Stimulated activated CD4-positive, alpha-beta T cell treated with anti-CD3 and anti-CD28 coated beads, Interleukin-15, amount 100 ng/mL, for 1 hour (primary cell): ENCODE measurements around the gene ALCAM.
"Not testable (repeated sequence)": the region's sequence is repeated elsewhere in the genome, so short reads cannot be mapped to it uniquely, and the experiment has no call there.

Experiments used
- DNase-seq, 2 donors: peaks; one replicate each; pipeline ENCODE4 v3.0.0-alpha.2; 2020; ENCODE audit warnings: low read depth in 1 of 2, low spot score in 1 of 2

Gene ALCAM

GRCh38 chr3:105572501-105572900 lies 205.8 kb downstream of the ALCAM start:
- no peak for DNase-seq

DNA sequence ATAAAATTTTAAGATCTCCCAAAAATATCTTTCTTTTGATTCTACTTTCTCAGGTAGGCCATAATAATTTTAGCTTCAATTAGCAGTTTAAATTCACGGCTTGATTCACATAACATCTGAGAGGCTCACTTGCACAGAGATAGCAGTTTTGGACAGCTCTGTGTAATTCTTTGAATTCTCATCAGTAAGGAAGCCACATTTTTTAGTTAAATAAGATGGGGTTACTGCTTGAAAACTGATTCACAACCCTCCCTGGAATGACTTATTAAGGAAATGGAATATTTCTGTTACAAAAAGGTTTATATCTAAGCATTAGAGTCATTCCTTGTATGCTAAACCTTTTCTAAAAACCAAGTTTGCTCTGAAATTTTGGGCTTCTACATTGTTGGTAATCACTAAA lies 212.7 kb downstream of the ALCAM start:
- DNase-seq = no peak

- no peak for DNase-seq
Measured at GRCh38 chr3:105580296-105580965, 213.7 kb downstream of the ALCAM start.

GRCh38 chr3:105582015-105582414 lies 215.3 kb downstream of the ALCAM start:
- no peak for DNase-seq

DNA sequence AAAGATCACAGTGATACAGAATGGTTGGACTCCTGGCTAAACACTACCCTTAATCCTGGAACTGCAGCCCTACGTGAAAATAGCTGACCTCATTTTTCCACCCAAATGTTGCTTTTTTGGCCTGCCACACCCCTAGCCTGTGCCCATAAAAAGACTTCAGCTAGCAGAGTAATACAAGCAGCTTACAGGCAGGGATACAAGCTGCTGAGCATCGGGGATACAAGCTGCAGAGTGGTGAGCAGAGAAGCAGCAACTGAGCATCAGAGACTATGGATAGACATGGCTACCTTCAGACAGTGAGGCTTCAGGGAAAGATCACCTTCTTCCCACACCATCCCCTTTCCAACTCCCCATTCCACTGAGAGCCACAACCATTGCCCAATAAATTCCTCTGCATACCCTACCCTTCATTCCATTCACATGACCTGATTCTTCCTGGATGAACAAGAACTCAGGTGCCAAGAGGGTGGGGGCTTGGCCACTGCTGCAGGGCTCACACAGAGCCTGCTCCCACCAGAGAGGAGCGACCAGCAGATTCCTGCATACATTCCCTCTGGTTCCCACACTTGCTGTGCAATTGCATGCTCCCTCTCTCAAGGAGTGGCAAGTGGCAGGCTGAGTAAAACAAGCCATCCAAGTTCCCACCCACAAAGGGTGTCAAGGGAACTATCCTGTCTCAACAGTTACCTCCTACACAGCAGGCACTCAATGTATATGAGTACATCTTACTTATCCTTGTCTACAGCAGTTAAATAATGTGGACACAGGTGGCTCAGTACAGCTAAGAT lies 217.5 kb downstream of the ALCAM start:
- no peak for DNase-seq

- no peak for DNase-seq
Measured at GRCh38 chr3:105593315-105593714, 226.6 kb downstream of the ALCAM start.

GRCh38 chr3:105594219-105594618 lies 227.5 kb downstream of the ALCAM start:
- no peak for DNase-seq

- no peak for DNase-seq
Measured at GRCh38 chr3:105598042-105598796, 231.5 kb downstream of the ALCAM start.

- DNase-seq = no peak
Measured at GRCh38 chr3:105599350-105599749, 232.6 kb downstream of the ALCAM start.

DNA sequence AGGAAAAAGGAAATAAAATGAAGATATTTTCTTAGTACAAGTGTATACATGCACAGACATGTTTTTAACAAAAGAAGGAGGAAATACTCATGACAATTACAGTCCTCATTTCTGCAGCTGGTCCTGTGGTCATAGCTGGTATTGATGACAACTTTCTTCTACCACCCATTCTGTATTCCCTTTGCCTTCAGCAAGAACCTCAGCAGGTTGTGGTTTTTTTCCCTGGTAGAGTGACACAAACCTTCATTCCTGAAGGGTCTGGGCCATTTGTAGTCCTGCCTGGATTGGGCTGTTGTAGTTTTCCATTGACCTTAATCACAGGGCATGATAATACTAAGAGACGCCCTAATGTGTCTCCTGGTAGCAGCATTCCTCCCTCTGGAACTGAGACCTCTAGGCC lies 235.0 kb downstream of the ALCAM start:
- not testable (repeated sequence) for DNase-seq

- not testable (repeated sequence) for DNase-seq
Measured at GRCh38 chr3:105602286-105602685, 235.6 kb downstream of the ALCAM start.

GRCh38 chr3:105603516-105603915 lies 236.8 kb downstream of the ALCAM start:
- not testable (repeated sequence) for DNase-seq

- no peak for DNase-seq
Measured at GRCh38 chr3:105606016-105606415, 239.3 kb downstream of the ALCAM start.

DNA sequence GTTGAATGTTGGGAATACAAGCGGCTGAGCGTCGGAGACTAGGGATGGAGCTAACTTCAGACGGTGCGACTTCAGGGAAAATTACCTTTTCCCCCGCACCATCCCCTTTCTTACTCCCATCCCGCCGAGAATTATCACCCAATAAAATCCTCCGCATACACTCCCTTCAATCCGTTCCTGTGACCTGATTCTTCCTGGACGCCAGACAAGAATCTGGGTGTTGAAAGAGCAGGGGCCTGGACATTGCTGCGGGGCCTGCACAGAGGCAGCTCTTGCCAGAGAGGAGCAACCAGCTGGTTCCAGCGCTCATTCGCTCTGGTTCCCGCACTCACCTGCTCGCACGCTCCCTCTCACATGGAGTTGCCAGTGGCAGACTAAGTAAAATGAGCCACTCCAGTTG lies 241.9 kb downstream of the ALCAM start:
- no peak for DNase-seq

DNA sequence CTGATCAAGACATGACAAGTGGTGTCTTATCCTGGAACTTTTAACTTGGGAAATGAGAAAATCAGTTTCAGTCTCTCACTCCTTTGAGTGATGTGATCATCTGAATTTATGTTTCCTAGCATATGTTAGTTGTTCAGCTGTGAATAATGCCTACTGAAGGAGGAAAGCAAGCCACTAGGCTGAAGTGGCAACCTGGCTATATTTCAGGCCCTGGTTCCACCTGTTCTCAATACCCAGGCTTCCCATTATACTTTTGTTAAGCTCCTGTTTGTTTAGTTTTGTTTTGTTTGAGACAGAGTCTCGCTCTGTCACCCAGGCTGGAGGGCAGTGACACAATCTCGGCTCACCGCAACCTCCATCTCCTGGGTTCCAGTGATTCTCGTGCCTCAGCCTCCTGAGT lies 243.8 kb downstream of the ALCAM start:
- DNase-seq = no peak

- DNase-seq = no peak
Measured at GRCh38 chr3:105611304-105612192, 244.8 kb downstream of the ALCAM start.

DNA sequence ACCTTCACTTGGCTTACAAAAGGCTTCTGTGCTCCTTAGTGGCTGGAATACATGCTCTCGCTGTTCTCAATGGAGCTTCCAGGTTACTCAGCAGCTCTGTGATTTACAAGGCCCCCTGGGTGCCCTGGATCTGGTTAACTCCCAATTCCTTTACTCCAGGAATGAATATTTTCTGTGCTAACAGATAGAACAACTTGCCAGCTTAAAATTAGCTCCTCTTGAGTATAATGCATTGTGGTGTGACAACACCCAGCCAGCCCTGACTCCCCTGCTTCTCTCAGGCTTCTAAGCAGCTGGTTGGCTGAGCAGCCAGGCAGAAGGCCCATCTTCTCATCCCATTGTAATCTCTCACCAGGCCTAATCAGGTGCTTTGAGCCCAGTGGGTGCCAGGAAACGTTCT lies 246.4 kb downstream of the ALCAM start:
- DNase-seq = no peak

- no peak for DNase-seq
Measured at GRCh38 chr3:105614288-105615030, 247.8 kb downstream of the ALCAM start.

DNA sequence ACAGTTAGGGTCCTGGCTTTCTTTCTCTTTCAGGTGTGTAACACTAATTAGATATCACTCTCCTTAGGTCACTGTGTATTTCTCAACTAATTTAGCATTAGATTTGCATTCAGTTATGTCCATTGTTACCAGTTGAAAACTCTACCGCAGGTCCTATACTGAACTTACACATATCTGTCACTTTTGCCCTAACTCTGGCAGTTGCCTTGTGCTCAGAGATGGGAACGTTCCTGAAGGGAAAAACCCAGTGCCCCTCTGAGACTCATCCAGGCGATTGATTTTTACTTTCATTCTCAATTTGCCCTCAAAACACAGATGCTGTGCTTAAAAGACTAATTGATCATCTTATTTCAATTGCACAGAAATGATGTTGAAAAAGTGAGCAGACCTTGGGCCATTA lies 249.1 kb downstream of the ALCAM start:
- no peak for DNase-seq

DNA sequence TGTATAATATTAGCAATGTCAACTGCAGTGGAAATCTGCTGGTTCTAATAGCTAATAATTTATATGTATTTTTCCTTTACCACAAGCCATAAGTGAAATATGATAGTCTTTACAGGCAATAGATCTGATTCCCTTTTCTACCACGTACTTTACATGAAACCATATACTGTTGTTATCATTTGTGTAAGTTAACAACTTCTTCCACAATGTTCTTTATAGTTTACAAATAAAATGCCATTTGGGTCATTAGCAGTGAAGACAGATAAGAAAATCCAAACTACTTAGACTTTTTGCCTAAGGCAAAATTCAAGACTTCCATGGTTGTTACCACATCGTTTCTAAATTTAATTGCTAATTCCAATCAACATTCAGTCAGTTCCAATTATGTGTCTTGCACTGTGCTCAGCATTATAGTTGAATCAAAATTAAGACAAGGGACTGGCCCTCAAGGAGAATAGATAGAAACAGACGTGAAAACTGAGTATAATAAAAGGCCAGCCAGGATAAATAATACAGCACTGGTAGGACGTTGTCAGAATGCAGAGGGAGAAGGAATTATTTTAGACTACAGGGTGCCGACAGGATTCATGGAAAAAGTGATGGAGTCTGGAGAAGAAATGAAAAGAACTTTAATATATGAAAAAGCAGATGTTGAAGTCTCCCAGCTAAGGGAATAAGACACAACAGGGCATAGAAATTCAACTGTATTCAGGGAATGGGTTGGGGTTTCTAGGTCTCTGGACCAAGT lies 249.8 kb downstream of the ALCAM start:
- DNase-seq = no peak
